Myocyte (in vitro differentiated cells): Measurements from ENCODE around the gene PRADC1. TPM values are rescaled to one million over a fixed set of nuclear protein-coding genes. Genes with fewer than 3 reads are reported as not detected.
"Not testable (repeated sequence)": the region's sequence is repeated elsewhere in the genome, so short reads cannot be mapped to it uniquely, and the experiment has no call there.

Source experiments
- DNase-seq: peaks from one replicate; pipeline ENCODE4 v3.0.0-alpha.2; 2012; ENCODE audit warnings: low read depth
- polyA plus RNA-seq: library from polyadenylated mRNA; unstranded; fragments of >200 nt; gene quantifications from one replicate; pipeline ENCODE4 v1.2.1, GENCODE V29; 2012; ENCODE audit warnings: missing spikeins
- total RNA-seq: library from RNA; depleted of rRNA; stranded (reverse); fragments of >200 nt; gene quantifications from 2 replicates; pipeline ENCODE4 v1.2.3, GENCODE V29; 2014

The PRADC1 gene
- total RNA-seq: 101 and 102 TPM in 2 replicates
- 61.5 TPM for polyA plus RNA-seq

GRCh38 chr2:73233154-73233931 lies at the start of gene PRADC1:
TSS of gene PRADC1 (minus strand) at chr2:73233239. CDS start at chr2:73233160, 79 bp downstream.
- peak; percentile 100 for DNase-seq

- DNase-seq: no peak
Observed at GRCh38 chr2:73281244-73281643, 48.2 kb upstream of the PRADC1 start.

GRCh38 chr2:73279852-73280251 lies 46.8 kb upstream of the PRADC1 start:
- DNase-seq: no peak

GRCh38 chr2:73272270-73272669 lies 39.2 kb upstream of the PRADC1 start:
- no peak for DNase-seq

GRCh38 chr2:73269686-73270465 lies 36.8 kb upstream of the PRADC1 start:
- no peak for DNase-seq

- DNase-seq: peak; percentile 19
Observed at GRCh38 chr2:73268830-73269685, 36.0 kb upstream of the PRADC1 start.

GRCh38 chr2:73268366-73268829 lies 35.4 kb upstream of the PRADC1 start:
- DNase-seq: no peak

- no peak for DNase-seq
Observed at GRCh38 chr2:73267008-73267407, 34.0 kb upstream of the PRADC1 start.

- peak; percentile 90 for DNase-seq
Observed at GRCh38 chr2:73266061-73266901, 33.2 kb upstream of the PRADC1 start.

- no peak for DNase-seq
Observed at GRCh38 chr2:73265298-73266060, 32.4 kb upstream of the PRADC1 start.

GRCh38 chr2:73264783-73265182 lies 31.7 kb upstream of the PRADC1 start:
- DNase-seq: no peak

- DNase-seq: no peak
Observed at GRCh38 chr2:73264332-73264606, 31.2 kb upstream of the PRADC1 start.

GRCh38 chr2:73263540-73264331 lies 30.7 kb upstream of the PRADC1 start:
- DNase-seq: no peak

- not testable (repeated sequence) for DNase-seq
Observed at GRCh38 chr2:73262691-73263429, 29.8 kb upstream of the PRADC1 start.

GRCh38 chr2:73262108-73262651 lies 29.1 kb upstream of the PRADC1 start:
- no peak for DNase-seq

- peak; percentile 64 for DNase-seq
Observed at GRCh38 chr2:73260338-73260984, 27.4 kb upstream of the PRADC1 start.

GRCh38 chr2:73259704-73260337 lies 26.8 kb upstream of the PRADC1 start:
- DNase-seq: no peak
